K562 (cell line): ENCODE data around the gene TBX1. TPM values are rescaled to one million over a fixed set of nuclear protein-coding genes. Genes with fewer than 3 reads are reported as not detected.

Experiments used
- BRD9 ChIP-seq: fragments of 450-650 bp; IDR thresholded peaks from 2 replicates; pipeline ENCODE4 v1.6.1; 2018; ENCODE audit warnings: low read depth; ENCODE audit not compliant: partially characterized antibody
- MYNN ChIP-seq, 2 experiments: sonication (generic); formaldehyde crosslinking in 1 of 2; IDR thresholded peaks; 2 replicates each; pipeline versions ENCODE4 v1.5.0 to v1.6.1; 2016 to 2020; ENCODE audit warnings: antibody characterized with exemption in 1 of 2, missing genetic modification reagents in 1 of 2
- SMAD4 ChIP-seq: fragments of 250-450 bp; sonication (Bioruptor Pico); conservative IDR thresholded peaks from 2 replicates; pipeline ENCODE4 v1.8.0; 2021; ENCODE audit warnings: inconsistent platforms, mild to moderate bottlenecking, moderate library complexity
- TRIM24 ChIP-seq, 2 experiments: fragments of 450-650 bp; IDR thresholded peaks; 2 replicates each; pipeline ENCODE4 v1.6.1; 2016
- YY1 ChIP-seq, 3 experiments: IDR thresholded peaks; 2 replicates each; pipeline ENCODE4 v1.6.1; 2011; ENCODE audit warnings: low read length in 2 of 3, mild to moderate bottlenecking in 2 of 3, moderate library complexity in 2 of 3, borderline replicate concordance in 1 of 3, control low read depth in 1 of 3, low read depth in 1 of 3; ENCODE audit not compliant: insufficient read depth in 3 of 3, insufficient replicate concordance in 2 of 3, control insufficient read depth in 1 of 3, insufficient read length in 1 of 3; ENCODE audit errors: extremely low read depth in 1 of 3
- ZNF354B ChIP-seq: fragments of 250-450 bp; sonication (Bioruptor Pico); IDR thresholded peaks from 2 replicates; pipeline ENCODE4 v1.4.0; 2020
- polyA plus RNA-seq, 8 experiments: library from polyadenylated mRNA; depleted of rRNA in 4 of 8; stranded (reverse) in 5 of 8; unstranded in 3 of 8; fragments of >200 nt; fragmentation: Nextera tagmentation in 2 of 8; fragmentation: Illumina TruSeq in 1 of 8; extraction: Ambion mirVana in 2 of 8; extraction: Trizol in 1 of 8; gene quantifications; 2 replicates each; pipeline versions ENCODE4 v1.2.1 to v1.2.3, GENCODE V29; 2011 to 2014; ENCODE audit warnings: inconsistent platforms in 1 of 8, missing spikeins in 1 of 8
- total RNA-seq, 7 experiments: library from RNA; depleted of rRNA in 6 of 7; stranded (reverse); fragments of >200 nt in 6 of 7; fragmentation: Illumina TruSeq in 2 of 7; extraction: Trizol in 2 of 7; gene quantifications; 2 replicates each; pipeline versions ENCODE4 v1.2.1 to v1.2.3, GENCODE V29; 2011 to 2021; ENCODE audit warnings: low replicate concordance in 1 of 7
- TF ChIP-seq, protein P1 (sequence below), 2 experiments: fragments of 450-650 bp in 1 of 2; sonication (generic) in 1 of 2; formaldehyde crosslinking; conservative IDR thresholded peaks; 2 replicates each; pipeline versions ENCODE4 v1.4.0 to v1.8.1; 2020 to 2022; ENCODE audit warnings: mild to moderate bottlenecking in 1 of 2, missing genetic modification reagents in 1 of 2
- TF ChIP-seq, protein P2 (sequence below): sonication (generic); formaldehyde crosslinking; IDR thresholded peaks from 2 replicates; pipeline ENCODE4 v1.5.0; 2020; ENCODE audit warnings: missing genetic modification reagents
- TF ChIP-seq, protein P3 (sequence below): fragments of 450-650 bp; IDR thresholded peaks from 2 replicates; pipeline ENCODE4 v1.7.0; 2016; ENCODE audit warnings: borderline replicate concordance
- TF ChIP-seq, protein P4 (sequence below): sonication (generic); formaldehyde crosslinking; IDR thresholded peaks from 2 replicates; pipeline ENCODE4 v1.8.1; 2023; ENCODE audit warnings: mild to moderate bottlenecking, missing genetic modification reagents
- TF ChIP-seq, protein P5 (sequence below): IDR thresholded peaks from 2 replicates; pipeline ENCODE4 v1.6.1; 2016; ENCODE audit warnings: missing genetic modification characterization, missing compliant biosample characterization
- TF ChIP-seq, protein P6 (sequence below): fragments of 450-650 bp; conservative IDR thresholded peaks from 2 replicates; pipeline ENCODE4 v1.6.1; 2016; ENCODE audit warnings: missing genetic modification characterization, low read depth, mild to moderate bottlenecking, control low read depth, missing compliant biosample characterization

The TBX1 gene
- total and polyA plus RNA-seq, 9 of the 15 experiments (the other 6 are each of a cell fraction or from before 2014, with no cell fraction given) = 0.07 to 35.0 (median 3.9) TPM

DNA sequence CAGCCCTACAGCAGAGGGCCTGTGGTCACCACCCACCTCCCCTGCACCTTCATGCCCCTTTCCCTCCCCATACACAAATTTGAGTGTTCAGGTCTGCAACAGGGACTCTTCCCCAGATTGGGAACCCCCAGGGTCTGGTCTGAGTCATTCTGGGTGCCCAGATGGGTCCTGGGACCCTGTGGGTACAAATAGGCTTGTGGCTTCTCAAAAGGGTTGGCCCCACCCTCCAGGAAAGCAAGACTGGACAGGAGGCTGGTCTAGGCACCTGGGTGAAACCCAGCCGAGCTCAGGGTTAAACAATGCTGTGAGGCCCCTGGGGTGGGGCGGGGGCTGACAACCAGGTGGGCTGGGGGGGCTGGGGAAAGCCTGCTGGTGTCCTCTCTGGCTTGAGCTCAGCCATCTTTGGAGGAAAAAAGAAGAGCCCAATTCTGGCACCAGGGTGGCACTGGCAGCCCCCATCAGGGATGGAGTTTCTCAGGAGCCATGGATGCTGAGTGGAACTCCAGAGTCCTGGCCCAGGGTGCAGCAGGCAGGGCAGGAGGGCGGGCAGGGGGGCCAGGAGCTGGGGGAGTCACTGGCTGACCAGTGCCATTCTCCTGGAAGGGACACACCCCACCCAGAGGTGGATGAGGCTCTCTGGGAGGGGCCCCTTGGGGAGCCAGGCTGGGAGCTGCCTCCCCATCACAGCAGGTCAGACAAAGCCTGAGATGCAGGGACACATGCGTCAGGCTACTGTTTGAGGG, 45.2 kb upstream of the TBX1 start (continued):
- TF ChIP-seq, protein P1, sequence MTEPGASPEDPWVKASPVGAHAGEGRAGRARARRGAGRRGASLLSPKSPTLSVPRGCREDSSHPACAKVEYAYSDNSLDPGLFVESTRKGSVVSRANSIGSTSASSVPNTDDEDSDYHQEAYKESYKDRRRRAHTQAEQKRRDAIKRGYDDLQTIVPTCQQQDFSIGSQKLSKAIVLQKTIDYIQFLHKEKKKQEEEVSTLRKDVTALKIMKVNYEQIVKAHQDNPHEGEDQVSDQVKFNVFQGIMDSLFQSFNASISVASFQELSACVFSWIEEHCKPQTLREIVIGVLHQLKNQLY (CRISPR knock-in tag; conservative IDR thresholded peaks at IDR 0.05) = 0 out of 4 replicates have a peak, but pooled peaks of 1 of the 2 experiments have one; percentile 4
- TF ChIP-seq ZNF354B (CRISPR knock-in tag) = no peak
- TF ChIP-seq, protein P2, sequence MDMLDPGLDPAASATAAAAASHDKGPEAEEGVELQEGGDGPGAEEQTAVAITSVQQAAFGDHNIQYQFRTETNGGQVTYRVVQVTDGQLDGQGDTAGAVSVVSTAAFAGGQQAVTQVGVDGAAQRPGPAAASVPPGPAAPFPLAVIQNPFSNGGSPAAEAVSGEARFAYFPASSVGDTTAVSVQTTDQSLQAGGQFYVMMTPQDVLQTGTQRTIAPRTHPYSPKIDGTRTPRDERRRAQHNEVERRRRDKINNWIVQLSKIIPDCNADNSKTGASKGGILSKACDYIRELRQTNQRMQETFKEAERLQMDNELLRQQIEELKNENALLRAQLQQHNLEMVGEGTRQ (CRISPR knock-in tag) = no peak
- no peak for TF ChIP-seq SMAD4 (CRISPR knock-in tag)
- TF ChIP-seq, protein P3, sequence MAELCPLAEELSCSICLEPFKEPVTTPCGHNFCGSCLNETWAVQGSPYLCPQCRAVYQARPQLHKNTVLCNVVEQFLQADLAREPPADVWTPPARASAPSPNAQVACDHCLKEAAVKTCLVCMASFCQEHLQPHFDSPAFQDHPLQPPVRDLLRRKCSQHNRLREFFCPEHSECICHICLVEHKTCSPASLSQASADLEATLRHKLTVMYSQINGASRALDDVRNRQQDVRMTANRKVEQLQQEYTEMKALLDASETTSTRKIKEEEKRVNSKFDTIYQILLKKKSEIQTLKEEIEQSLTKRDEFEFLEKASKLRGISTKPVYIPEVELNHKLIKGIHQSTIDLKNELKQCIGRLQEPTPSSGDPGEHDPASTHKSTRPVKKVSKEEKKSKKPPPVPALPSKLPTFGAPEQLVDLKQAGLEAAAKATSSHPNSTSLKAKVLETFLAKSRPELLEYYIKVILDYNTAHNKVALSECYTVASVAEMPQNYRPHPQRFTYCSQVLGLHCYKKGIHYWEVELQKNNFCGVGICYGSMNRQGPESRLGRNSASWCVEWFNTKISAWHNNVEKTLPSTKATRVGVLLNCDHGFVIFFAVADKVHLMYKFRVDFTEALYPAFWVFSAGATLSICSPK = no peak
- no peak for TF ChIP-seq MYNN (IDR thresholded peaks at IDR 0.05)
- TF ChIP-seq MYNN (CRISPR knock-in tag; IDR thresholded peaks at IDR 0.05) = no peak
- TF ChIP-seq, protein P4, sequence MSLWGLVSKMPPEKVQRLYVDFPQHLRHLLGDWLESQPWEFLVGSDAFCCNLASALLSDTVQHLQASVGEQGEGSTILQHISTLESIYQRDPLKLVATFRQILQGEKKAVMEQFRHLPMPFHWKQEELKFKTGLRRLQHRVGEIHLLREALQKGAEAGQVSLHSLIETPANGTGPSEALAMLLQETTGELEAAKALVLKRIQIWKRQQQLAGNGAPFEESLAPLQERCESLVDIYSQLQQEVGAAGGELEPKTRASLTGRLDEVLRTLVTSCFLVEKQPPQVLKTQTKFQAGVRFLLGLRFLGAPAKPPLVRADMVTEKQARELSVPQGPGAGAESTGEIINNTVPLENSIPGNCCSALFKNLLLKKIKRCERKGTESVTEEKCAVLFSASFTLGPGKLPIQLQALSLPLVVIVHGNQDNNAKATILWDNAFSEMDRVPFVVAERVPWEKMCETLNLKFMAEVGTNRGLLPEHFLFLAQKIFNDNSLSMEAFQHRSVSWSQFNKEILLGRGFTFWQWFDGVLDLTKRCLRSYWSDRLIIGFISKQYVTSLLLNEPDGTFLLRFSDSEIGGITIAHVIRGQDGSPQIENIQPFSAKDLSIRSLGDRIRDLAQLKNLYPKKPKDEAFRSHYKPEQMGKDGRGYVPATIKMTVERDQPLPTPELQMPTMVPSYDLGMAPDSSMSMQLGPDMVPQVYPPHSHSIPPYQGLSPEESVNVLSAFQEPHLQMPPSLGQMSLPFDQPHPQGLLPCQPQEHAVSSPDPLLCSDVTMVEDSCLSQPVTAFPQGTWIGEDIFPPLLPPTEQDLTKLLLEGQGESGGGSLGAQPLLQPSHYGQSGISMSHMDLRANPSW (CRISPR knock-in tag) = no peak; the same call in 1 of the 2 replicates
- TF ChIP-seq, protein P5, sequence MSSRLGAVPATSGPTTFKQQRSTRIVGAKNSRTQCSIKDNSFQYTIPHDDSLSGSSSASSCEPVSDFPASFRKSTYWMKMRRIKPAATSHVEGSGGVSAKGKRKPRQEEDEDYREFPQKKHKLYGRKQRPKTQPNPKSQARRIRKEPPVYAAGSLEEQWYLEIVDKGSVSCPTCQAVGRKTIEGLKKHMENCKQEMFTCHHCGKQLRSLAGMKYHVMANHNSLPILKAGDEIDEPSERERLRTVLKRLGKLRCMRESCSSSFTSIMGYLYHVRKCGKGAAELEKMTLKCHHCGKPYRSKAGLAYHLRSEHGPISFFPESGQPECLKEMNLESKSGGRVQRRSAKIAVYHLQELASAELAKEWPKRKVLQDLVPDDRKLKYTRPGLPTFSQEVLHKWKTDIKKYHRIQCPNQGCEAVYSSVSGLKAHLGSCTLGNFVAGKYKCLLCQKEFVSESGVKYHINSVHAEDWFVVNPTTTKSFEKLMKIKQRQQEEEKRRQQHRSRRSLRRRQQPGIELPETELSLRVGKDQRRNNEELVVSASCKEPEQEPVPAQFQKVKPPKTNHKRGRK = no peak
- TF ChIP-seq, protein P6, sequence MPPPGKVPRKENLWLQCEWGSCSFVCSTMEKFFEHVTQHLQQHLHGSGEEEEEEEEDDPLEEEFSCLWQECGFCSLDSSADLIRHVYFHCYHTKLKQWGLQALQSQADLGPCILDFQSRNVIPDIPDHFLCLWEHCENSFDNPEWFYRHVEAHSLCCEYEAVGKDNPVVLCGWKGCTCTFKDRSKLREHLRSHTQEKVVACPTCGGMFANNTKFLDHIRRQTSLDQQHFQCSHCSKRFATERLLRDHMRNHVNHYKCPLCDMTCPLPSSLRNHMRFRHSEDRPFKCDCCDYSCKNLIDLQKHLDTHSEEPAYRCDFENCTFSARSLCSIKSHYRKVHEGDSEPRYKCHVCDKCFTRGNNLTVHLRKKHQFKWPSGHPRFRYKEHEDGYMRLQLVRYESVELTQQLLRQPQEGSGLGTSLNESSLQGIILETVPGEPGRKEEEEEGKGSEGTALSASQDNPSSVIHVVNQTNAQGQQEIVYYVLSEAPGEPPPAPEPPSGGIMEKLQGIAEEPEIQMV (tag) = no peak
- 0 out of 4 replicates have a peak, but pooled peaks of 1 of the 2 experiments have one; percentile 3 for TF ChIP-seq TRIM24 (IDR thresholded peaks at IDR 0.05)
- peak in 1 of 3 experiments; percentile 7 for TF ChIP-seq YY1 (IDR thresholded peaks at IDR 0.05; ENCODE audit: borderline replicate concordance in 1 of 3, control insufficient read depth in 1 of 3, extremely low read depth in 1 of 3, insufficient read depth in 3 of 3, insufficient read length in 1 of 3, insufficient replicate concordance in 2 of 3, low read depth in 1 of 3, low read length in 2 of 3)
- TF ChIP-seq BRD9 = no peak
